AG08396 (cell line): ENCODE results near the gene SERPINA3.
"Not testable (repeated sequence)": the region's sequence is repeated elsewhere in the genome, so short reads cannot be mapped to it uniquely, and the experiment has no call there.

Experiments used
- DNase-seq: peaks from one replicate; pipeline ENCODE4 v3.0.0; 2012; ENCODE audit warnings: low spot score, mixed read lengths

The SERPINA3 gene

DNA sequence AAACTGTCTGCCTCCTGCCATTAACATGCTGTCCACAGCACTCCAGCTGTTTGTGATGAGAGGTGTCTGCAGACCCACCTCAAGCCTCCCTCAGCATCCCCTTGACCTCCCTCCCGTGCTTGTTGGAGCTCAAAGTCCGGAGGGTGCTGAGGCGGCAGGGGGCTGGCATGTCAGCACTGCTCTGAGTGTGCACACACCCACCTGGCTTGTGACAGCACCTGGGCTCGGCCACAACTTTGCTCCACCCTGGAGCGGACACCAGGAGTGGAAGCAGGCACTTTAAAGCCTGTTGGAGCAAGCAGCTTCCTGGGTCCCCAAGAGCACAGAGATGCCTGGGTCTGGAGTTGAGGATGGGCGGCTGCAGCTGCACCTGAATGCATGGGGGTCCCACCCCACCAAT is 20.9 kb downstream of the SERPINA3 start:
- no peak for DNase-seq

GRCh38 chr14:94635154-94635553 is 23.0 kb downstream of the SERPINA3 start:
- no peak for DNase-seq

- no peak for DNase-seq
Measured at GRCh38 chr14:94636744-94637412, 24.7 kb downstream of the SERPINA3 start.

- not testable (repeated sequence) for DNase-seq
Measured at GRCh38 chr14:94637814-94638213, 25.6 kb downstream of the SERPINA3 start.

DNA sequence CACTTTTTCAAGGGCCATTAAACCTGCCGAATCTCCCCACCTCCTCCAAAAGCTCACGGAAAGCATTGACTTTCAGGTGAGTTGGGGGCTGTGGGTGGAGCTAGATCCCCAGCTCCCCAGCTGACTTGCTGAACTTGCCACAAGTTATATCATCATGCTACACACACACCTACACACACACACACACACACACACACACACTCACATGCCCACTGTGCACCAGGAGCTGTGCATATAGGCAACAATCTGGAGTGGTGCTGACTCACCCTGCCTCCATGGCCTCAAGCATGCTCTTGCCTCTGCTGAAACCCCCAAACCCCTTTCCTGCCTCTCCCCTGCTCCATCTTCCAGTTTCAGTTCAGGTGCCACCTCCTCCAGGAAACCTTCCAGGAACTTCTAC is 26.1 kb downstream of the SERPINA3 start:
- DNase-seq = no peak

DNA sequence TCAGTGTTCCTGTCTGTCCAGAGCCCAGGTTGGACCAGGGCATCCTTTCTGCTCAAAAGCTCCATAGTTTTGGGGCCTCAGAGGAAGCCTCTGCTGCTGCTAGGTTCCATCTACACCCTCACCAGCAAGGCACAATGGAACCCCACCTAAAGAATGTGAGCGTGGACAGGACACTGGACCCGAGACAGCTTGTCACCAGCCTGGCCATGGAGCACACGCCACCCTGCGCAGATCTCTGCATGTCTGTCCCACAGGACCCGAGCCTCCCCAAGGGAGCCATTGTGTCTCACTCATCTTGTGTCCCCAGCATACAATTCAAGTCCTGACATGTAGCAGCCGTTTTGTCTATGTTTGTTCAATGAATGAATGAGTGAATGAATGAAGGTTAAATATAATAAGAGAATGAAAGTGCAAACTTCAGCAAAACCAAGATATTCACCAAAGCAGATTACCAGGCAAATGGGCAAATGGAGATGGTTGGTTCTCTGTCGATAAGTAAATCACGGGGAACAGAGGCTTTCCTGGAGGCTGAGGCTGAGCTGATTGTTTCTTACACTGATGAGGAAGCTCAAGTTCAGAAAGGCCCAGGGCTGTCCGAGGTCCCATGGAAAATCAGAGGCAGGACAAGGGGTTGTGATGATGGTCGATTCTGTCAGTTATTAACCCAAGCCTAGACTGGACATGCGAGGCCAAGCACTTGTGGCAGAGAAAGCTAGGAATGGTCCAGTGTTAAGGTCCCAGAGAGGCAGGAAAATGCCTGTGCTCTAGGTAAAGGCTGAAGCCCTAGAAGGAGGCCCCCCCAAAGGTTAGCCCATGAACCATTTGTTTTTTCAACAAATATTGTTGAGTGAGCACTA is 27.0 kb downstream of the SERPINA3 start:
- DNase-seq = no peak

- DNase-seq = no peak
Measured at GRCh38 chr14:94640721-94641631, 28.8 kb downstream of the SERPINA3 start.

DNA sequence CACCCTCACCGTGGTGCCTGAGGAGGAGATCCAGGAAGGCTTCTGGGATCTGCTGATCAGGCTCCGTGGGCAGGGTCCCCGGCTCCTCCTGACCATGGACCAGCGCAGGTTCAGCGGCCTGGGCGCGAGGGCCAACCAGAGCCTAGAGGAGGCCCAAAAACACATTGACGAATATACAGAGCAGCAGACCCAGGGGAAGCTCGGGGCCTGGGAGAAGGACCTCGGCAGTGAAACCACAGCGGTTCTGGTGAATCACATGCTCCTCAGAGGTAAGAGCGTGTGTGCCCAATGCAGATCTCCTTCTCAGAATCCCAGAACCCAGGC is 29.4 kb downstream of the SERPINA3 start:
- no peak for DNase-seq

- DNase-seq = no peak
Measured at GRCh38 chr14:94643316-94644101, 31.3 kb downstream of the SERPINA3 start.

- no peak for DNase-seq
Measured at GRCh38 chr14:94644102-94644535, 31.9 kb downstream of the SERPINA3 start.

DNA sequence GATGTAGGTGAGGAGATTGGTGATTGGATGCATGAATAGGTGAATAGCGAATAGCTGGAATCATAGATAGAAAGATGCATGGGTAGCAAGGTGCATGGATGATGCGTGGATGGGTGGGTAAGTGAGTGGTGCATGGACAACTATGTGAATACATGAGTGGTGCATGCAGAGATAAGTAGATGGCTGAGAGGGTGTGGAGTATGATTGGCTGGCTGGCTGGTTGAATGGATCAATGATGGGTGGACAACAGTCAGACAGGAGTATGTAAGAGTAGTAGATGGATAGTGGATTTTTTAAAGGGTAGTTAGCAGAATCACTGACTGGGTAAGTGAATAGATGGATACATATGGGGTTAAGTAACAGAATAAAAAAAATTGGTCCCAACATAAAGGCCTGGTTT is 33.9 kb downstream of the SERPINA3 start:
- DNase-seq = no peak

DNA sequence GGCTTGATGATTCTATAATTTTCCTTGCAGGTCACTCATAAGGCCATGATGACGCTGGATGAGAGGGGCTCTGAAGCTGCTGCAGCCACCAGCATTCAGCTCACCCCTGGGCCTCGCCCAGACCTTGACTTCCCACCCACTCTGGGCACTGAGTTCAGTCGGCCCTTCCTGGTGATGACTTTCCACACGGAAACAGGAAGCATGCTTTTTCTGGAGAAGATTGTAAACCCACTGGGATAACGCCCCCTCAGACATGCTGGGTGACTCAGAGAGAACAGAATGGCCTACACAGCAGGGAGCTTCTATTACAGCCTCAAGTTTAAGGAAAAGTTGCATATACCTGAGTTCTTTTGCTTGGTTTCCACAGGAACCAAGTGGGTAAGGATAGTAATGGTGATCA is 34.3 kb downstream of the SERPINA3 start:
- peak; percentile 29 for DNase-seq

DNA sequence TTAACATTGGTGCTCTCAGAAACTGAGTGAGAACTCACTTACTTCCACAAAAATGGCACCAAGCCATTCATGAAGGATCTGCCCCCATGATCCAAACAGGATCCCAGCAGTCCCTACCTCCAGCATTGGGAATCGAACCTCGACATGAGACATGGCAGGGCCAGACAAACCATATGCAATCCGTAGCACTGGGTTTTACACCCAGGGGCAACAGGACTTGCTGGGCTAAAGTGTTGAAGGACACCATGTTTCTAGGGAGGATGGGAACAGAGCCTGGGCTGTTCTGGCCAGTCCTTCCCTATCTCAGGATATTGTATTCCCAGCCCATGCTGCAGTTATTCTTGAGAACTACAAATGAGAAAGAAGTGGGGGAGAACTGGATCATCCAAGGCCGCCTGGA is 36.6 kb downstream of the SERPINA3 start:
- DNase-seq = no peak

- DNase-seq = no peak
Measured at GRCh38 chr14:94649543-94650443, 37.6 kb downstream of the SERPINA3 start.

DNA sequence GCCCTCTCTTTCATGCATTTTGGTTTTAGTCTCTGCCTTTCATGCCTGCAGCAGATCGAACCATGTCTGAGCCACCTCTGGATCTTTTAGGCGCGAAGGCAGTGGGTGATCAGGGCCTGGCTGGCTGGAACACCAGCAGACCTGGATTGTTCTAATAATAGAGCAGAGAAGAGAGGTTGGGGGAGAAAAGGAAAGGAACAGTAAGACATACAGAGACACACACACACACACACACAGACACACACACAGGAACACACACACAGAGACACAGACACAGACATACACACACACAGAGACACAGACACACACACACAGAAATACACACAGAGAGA is 38.2 kb downstream of the SERPINA3 start:
- no peak for DNase-seq

DNA sequence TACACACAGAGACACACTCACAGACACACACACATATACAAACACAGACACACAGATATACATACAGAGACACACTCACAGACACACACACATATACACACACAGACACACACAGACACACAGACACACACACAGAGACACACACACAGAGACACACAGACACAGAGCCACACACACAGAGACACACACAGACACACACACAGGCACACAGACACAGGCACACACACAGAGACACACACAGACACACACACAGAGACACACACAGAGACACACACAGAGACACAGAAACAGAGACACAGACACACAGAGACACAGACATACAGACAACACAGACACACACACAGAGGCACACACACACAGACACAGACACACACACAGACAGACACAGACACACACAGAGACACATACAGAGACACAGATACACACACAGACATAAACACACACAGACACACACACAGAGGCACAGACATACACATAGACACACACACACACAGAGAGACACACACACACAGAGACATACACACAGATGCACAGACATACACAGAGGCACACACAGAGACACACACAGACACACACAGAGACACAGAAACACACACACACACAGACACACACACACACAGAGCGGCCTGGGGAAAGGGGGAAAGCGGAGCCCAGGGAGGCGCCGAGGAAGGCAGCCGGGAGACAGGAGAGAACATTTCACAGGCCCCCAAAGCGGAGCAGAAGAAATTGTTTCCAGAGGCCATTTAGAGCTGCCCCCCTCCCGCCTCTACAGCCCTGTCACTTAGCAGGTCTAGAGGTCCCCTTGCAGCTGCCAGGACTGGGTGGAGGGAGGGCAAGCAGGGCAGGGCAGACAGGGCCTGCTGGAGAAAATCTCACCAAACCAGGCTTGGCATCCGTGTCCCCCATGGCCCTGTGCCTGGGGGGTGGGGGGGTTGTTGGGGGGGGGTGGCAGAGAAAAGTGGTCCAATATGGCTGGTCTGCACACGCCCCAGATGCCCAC is 38.9 kb downstream of the SERPINA3 start:
- DNase-seq = no peak

GRCh38 chr14:94653321-94653720 is 41.1 kb downstream of the SERPINA3 start:
- DNase-seq = no peak

DNA sequence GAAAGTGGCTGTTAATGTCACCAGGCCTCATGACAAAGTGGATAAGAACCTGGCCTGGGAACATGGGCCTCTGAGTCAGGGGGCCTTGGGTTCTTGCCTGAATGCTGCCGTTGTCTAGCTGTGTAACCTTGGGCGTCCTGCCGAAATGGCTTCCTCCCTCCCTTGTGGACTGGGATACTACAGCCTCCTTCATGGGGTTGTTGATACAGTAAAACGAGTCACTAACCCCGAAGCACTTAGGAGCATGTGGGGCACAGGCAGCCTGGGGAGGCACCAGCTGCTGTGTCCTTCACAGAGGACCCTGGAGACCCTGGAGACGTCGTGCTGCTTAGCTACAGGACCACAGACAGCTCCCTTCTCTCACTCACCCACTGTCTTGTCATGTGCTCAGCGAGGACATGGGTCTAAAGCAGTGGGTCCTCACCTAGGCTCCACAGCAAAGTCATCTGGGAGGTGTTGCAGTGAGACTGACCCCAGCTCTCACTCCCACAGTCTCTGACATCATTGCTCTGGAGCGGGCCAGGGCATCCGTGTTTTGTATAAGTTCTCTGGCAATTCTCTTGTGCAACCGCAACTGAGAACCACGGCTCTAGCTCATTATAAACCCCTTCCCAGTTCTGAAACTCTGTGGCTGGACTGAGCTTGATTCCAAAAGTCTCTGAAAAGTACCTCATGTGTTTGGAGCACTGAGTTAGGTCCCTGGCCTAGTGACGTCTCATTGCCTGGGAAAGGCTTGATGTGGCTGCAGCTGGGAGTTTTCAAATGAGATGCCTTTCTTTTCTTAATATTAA is 42.1 kb downstream of the SERPINA3 start:
- DNase-seq = no peak
